ENCODE measurements around the gene CTSF. TPM values are rescaled to one million over a fixed set of nuclear protein-coding genes. Genes with fewer than 3 reads are reported as not detected.

The CTSF gene
- total RNA-seq, 2 experiments from 2014 or later = not detected

- no peak overlapping the region for H3K27ac ChIP-seq (ENCODE audit: low read depth, low read length, poor library complexity, severe bottlenecking)
- H3K9me2 ChIP-seq (ENCODE audit: insufficient read depth, low read length) = no peaks in the 10 kb centered on the region
- H3K79me2 ChIP-seq (ENCODE audit: insufficient read depth, low read depth, low read length) = peaks cover 9% of the 10 kb centered on the region; the same call in 1 of the 2 replicates
- no peaks in the 10 kb centered on the region for H4K20me1 ChIP-seq (ENCODE audit: insufficient read depth, low read length)
- peak overlapping the region; percentile 89 for H3K4me3 ChIP-seq (ENCODE audit: low read depth, low read length, poor library complexity, severe bottlenecking)
- H3K4me2 ChIP-seq (ENCODE audit: low read length) = peak overlapping the region; percentile 86
- H3K4me1 ChIP-seq (ENCODE audit: insufficient read depth, low read length, poor library complexity, severe bottlenecking) = peaks cover 33% of the 10 kb centered on the region
- CTCF ChIA-PET (ENCODE audit: unreplicated experiment) = no interaction called here
- peaks cover 6% of the 10 kb centered on the region; the same call in 1 of the 2 replicates for H3K36me3 ChIP-seq (ENCODE audit: insufficient read depth, low read length)
- no TSS peak for BruUV-seq (replicated peaks)
- TF ChIP-seq, protein P1, sequence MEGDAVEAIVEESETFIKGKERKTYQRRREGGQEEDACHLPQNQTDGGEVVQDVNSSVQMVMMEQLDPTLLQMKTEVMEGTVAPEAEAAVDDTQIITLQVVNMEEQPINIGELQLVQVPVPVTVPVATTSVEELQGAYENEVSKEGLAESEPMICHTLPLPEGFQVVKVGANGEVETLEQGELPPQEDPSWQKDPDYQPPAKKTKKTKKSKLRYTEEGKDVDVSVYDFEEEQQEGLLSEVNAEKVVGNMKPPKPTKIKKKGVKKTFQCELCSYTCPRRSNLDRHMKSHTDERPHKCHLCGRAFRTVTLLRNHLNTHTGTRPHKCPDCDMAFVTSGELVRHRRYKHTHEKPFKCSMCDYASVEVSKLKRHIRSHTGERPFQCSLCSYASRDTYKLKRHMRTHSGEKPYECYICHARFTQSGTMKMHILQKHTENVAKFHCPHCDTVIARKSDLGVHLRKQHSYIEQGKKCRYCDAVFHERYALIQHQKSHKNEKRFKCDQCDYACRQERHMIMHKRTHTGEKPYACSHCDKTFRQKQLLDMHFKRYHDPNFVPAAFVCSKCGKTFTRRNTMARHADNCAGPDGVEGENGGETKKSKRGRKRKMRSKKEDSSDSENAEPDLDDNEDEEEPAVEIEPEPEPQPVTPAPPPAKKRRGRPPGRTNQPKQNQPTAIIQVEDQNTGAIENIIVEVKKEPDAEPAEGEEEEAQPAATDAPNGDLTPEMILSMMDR (conservative IDR thresholded peaks at IDR 0.05; ENCODE audit: low read length) = no peak
- no peak for TF ChIP-seq EZH2phosphoT487 (IDR thresholded peaks at IDR 0.05; ENCODE audit: borderline replicate concordance, low read depth, low read length)
- no peak for DNase-seq (ENCODE audit: low spot score)
- intact Hi-C loops (cut with micrococcal nuclease; ENCODE audit: unreplicated experiment) = loop anchor here (1.0 kb wide), 1 partner anchor 67 kb away; the partner anchor contains the start of gene DPP3
- no peaks in the 10 kb centered on the region for H3K9me3 ChIP-seq (ENCODE audit: low read length)
- POLR2A ChIA-PET = interaction anchor here (0.6 to 2.8 kb wide), 3 partner anchors 61 to 581 kb away, joined by 3 to 11 read pairs (median 3); partner anchors contain the start of gene RBM4B
- peak overlapping the region; percentile 88; the same call in 1 of the 2 replicates for H2AFZ ChIP-seq (ENCODE audit: low read length)
Observed at GRCh38 chr11:66546966-66547661, 21.3 kb downstream of the CTSF start.

DNA sequence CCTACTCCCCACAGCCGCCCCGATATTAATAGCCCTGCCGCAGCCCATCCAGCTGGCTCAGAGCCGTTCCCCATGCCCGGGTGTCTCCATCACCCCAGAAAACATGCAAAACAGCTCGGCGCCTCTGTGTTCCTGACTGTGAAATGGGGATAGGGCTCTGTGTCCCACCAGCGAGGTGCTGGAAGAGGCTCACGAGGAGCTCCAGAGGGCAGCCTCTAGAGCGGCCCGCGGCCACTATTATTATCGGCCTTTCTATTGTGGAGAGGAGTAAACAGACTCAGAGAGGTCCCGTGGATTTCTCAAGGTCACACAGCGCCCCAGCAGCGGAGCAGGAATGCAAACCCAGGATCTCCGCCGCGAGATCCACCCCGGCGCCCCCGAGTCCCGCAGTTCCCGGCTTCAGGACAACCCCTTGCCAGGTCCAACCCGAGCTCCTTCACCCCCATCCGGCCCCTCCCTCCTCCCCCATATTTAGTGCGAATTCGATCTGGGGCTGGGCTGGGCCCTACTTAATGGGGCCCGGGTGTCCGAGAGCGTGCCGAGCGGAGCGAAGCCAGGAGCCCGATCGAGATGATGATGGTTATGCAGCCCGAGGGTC lies 21.9 kb downstream of the CTSF start, which contains the start of gene ACTN3:
ACTN3 (plus strand) TSS at position 536 of the 598 bp plus-strand sequence; CDS start at position 571, 35 bp downstream.
- Histone ChIP-seq H3K36me3 (ENCODE audit: insufficient read depth, low read length) (peaks cover 12% of the 10 kb centered on the region), H3K79me2 (ENCODE audit: insufficient read depth, low read depth, low read length) (peaks cover 9% of the 10 kb centered on the region; the same call in 1 of the 2 replicates), H3K4me2 (ENCODE audit: low read length) (peak within 1 kb of the TSS; percentile 86), H4K20me1 (ENCODE audit: insufficient read depth, low read length) (no peaks in the 10 kb centered on the region), H3K4me1 (ENCODE audit: insufficient read depth, low read length, poor library complexity, severe bottlenecking) (peaks cover 33% of the 10 kb centered on the region), H3K9me3 (ENCODE audit: low read length) (no peaks in the 10 kb centered on the region), H3K27ac (ENCODE audit: low read depth, low read length, poor library complexity, severe bottlenecking) (peak within 1 kb of the TSS; percentile 79), H3K4me3 (ENCODE audit: low read depth, low read length, poor library complexity, severe bottlenecking) (peak within 1 kb of the TSS; percentile 89), H3K9me2 (ENCODE audit: insufficient read depth, low read length) (no peaks in the 10 kb centered on the region), H2AFZ (ENCODE audit: low read length) (peak within 1 kb of the TSS; percentile 88)
- DNase-seq (ENCODE audit: low spot score) = no peak
- TF ChIP-seq, protein P1 (conservative IDR thresholded peaks at IDR 0.05; ENCODE audit: low read length) = no peak
- TF ChIP-seq EZH2phosphoT487 (IDR thresholded peaks at IDR 0.05; ENCODE audit: borderline replicate concordance, low read depth, low read length) = no peak
- ChIA-PET CTCF (ENCODE audit: unreplicated experiment) (interaction anchor here (0.6 to 1.5 kb wide), 3 partner anchors 65 to 132 kb away, joined by 3 to 7 read pairs (median 3); partner anchors contain the start of genes MRPL11 and RBM4B), POLR2A (interaction anchor here (0.6 to 2.8 kb wide), 6 partner anchors 48 to 582 kb away, joined by 3 to 11 read pairs (median 4); partner anchors contain the start of gene RBM4B)
- intact Hi-C loops (cut with micrococcal nuclease; ENCODE audit: unreplicated experiment) = loop anchor here (1.0 kb wide), 1 partner anchor 66 kb away; the partner anchor contains the start of gene DPP3
- BruUV-seq (replicated peaks) = no TSS peak
